ENCODE results near the gene ITGB8.

ITGB8 gene

DNA sequence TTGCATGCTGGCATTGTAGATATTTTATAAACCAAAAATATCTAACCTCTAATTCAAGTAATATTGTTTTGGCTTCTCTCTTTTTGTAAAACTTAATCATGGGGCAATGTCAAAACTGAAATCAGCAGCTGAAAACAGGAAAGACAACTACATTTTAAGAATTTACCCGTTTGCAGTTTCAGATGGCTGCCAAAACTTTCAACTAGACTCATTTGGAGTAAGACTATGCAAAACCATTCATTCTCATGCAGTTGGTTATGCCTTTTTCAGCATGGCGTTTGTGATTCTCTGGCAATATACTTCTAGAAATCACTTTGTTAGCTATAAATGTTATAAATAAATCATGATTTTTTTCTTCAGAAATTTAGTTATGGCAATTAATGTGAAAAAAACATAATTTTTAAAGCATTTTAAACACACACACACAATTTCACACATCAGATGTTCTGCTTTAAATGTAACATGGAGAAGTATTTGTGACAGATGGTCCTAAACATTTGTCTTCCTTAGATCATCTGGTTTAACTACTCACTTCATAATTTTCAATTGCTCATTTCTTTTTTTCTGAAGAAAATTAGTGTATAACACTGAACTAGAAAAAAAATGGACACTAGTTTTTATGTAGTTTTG lies 116.4 kb downstream of the ITGB8 start:
- no peak for ATAC-seq
- TF ChIP-seq TOX (CRISPR knock-in tag; IDR thresholded peaks at IDR 0.05; ENCODE audit: borderline replicate concordance) (no peak), ISL1 (CRISPR knock-in tag; IDR thresholded peaks at IDR 0.05) (no peak), CREB5 (CRISPR knock-in tag; IDR thresholded peaks at IDR 0.05; ENCODE audit: low read depth) (no peak), ZNF70 (CRISPR knock-in tag; IDR thresholded peaks at IDR 0.05) (no peak), ZFP30 (CRISPR knock-in tag; IDR thresholded peaks at IDR 0.05) (no peak), RARB (CRISPR knock-in tag; IDR thresholded peaks at IDR 0.05) (no peak)

- TF ChIP-seq TSHZ2 (CRISPR knock-in tag; IDR thresholded peaks at IDR 0.05) (no peak), ZFP30 (CRISPR knock-in tag; IDR thresholded peaks at IDR 0.05) (no peak), CSDC2 (CRISPR knock-in tag; IDR thresholded peaks at IDR 0.05) (no peak), ARNTL (CRISPR knock-in tag; IDR thresholded peaks at IDR 0.05; ENCODE audit: borderline replicate concordance, low read depth) (no peak), ZNF70 (CRISPR knock-in tag; IDR thresholded peaks at IDR 0.05) (no peak), RARB (CRISPR knock-in tag; IDR thresholded peaks at IDR 0.05) (no peak), BACH2 (CRISPR knock-in tag; IDR thresholded peaks at IDR 0.05; ENCODE audit: borderline replicate concordance) (no peak), GLIS3 (CRISPR knock-in tag; IDR thresholded peaks at IDR 0.05) (no peak), SNAI2 (CRISPR knock-in tag; IDR thresholded peaks at IDR 0.05) (no peak), ZFP3 (CRISPR knock-in tag; IDR thresholded peaks at IDR 0.05) (no peak), POU6F1 (CRISPR knock-in tag; IDR thresholded peaks at IDR 0.05; ENCODE audit: borderline replicate concordance, low read depth) (no peak), ZC3H10 (CRISPR knock-in tag; IDR thresholded peaks at IDR 0.05) (no peak), ESRRG (CRISPR knock-in tag; IDR thresholded peaks at IDR 0.05) (no peak), ISL1 (CRISPR knock-in tag; IDR thresholded peaks at IDR 0.05) (no peak)
- TF ChIP-seq, protein P1, sequence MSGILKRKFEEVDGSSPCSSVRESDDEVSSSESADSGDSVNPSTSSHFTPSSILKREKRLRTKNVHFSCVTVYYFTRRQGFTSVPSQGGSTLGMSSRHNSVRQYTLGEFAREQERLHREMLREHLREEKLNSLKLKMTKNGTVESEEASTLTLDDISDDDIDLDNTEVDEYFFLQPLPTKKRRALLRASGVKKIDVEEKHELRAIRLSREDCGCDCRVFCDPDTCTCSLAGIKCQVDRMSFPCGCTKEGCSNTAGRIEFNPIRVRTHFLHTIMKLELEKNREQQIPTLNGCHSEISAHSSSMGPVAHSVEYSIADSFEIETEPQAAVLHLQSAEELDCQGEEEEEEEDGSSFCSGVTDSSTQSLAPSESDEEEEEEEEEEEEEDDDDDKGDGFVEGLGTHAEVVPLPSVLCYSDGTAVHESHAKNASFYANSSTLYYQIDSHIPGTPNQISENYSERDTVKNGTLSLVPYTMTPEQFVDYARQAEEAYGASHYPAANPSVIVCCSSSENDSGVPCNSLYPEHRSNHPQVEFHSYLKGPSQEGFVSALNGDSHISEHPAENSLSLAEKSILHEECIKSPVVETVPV (CRISPR knock-in tag; IDR thresholded peaks at IDR 0.05), result no peak
- TF ChIP-seq, protein P2, sequence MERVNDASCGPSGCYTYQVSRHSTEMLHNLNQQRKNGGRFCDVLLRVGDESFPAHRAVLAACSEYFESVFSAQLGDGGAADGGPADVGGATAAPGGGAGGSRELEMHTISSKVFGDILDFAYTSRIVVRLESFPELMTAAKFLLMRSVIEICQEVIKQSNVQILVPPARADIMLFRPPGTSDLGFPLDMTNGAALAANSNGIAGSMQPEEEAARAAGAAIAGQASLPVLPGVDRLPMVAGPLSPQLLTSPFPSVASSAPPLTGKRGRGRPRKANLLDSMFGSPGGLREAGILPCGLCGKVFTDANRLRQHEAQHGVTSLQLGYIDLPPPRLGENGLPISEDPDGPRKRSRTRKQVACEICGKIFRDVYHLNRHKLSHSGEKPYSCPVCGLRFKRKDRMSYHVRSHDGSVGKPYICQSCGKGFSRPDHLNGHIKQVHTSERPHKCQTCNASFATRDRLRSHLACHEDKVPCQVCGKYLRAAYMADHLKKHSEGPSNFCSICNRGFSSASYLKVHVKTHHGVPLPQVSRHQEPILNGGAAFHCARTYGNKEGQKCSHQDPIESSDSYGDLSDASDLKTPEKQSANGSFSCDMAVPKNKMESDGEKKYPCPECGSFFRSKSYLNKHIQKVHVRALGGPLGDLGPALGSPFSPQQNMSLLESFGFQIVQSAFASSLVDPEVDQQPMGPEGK (CRISPR knock-in tag; IDR thresholded peaks at IDR 0.05; ENCODE audit: borderline replicate concordance), result no peak
- ATAC-seq, result no peak
These were observed 118.5 kb downstream of the ITGB8 start for GRCh38 chr7:20449176-20449575.

- TF ChIP-seq SNAI2 (CRISPR knock-in tag; IDR thresholded peaks at IDR 0.05) (no peak), ZFP30 (CRISPR knock-in tag; IDR thresholded peaks at IDR 0.05) (no peak), ESRRG (CRISPR knock-in tag; IDR thresholded peaks at IDR 0.05) (no peak), RARB (CRISPR knock-in tag; IDR thresholded peaks at IDR 0.05) (no peak), TSHZ2 (CRISPR knock-in tag; IDR thresholded peaks at IDR 0.05) (no peak), CSDC2 (CRISPR knock-in tag; IDR thresholded peaks at IDR 0.05) (no peak), ZNF565 (CRISPR knock-in tag; conservative IDR thresholded peaks at IDR 0.05; ENCODE audit: low read depth) (no peak), ISL1 (CRISPR knock-in tag; IDR thresholded peaks at IDR 0.05) (no peak), BACH2 (CRISPR knock-in tag; IDR thresholded peaks at IDR 0.05; ENCODE audit: borderline replicate concordance) (no peak), ZFP3 (CRISPR knock-in tag; IDR thresholded peaks at IDR 0.05) (no peak), CREB5 (CRISPR knock-in tag; IDR thresholded peaks at IDR 0.05; ENCODE audit: low read depth) (no peak), TCF4 (CRISPR knock-in tag; IDR thresholded peaks at IDR 0.05; ENCODE audit: borderline replicate concordance) (no peak), ZC3H10 (CRISPR knock-in tag; IDR thresholded peaks at IDR 0.05) (no peak)
- TF ChIP-seq, protein P2 (CRISPR knock-in tag; IDR thresholded peaks at IDR 0.05; ENCODE audit: borderline replicate concordance), result no peak
- ATAC-seq, result no peak
These were observed 119.8 kb downstream of the ITGB8 start for GRCh38 chr7:20450536-20450935.
